Adrenal gland (tissue), 12 donors: ENCODE measurements around the gene BSN. TPM values are rescaled to one million over a fixed set of nuclear protein-coding genes. Genes with fewer than 3 reads are reported as not detected.

ENCODE experiments used
- DNase-seq, 7 donors: peaks; one replicate each; pipeline ENCODE4 v3.0.0-alpha.2; 2019 to 2020
- H3K27ac ChIP-seq, 5 donors: fragments of 200-600 bp; sonication (generic) in 4 of 5; 1 replicate in 3 of 5; 2 replicates in 2 of 5; pipeline versions ENCODE4 v1.5.1 to v1.8.0; 2016 to 2020; ENCODE audit warnings: mild to moderate bottlenecking in 1 of 5
- H3K27me3 ChIP-seq: fragments of 200-600 bp; 2 replicates; pipeline ENCODE4 v1.8.0; 2021
- H3K36me3 ChIP-seq, 2 donors: fragments of 200-600 bp; replicated peaks in 1 of 2; 1 replicate in 1 of 2; 2 replicates in 1 of 2; pipeline versions ENCODE4 v1.5.1 to v1.8.0; 2018 to 2022
- H3K4me1 ChIP-seq, 2 donors: fragments of 200-600 bp; replicated peaks in 1 of 2; 1 replicate in 1 of 2; 2 replicates in 1 of 2; pipeline versions ENCODE4 v1.5.1 to v1.8.0; 2018 to 2021
- H3K4me3 ChIP-seq, 4 donors: fragments of 200-600 bp; sonication (generic) in 3 of 4; one replicate each; pipeline ENCODE4 v1.5.1; 2016 to 2018
- H3K9me3 ChIP-seq, 3 donors: fragments of 200-600 bp; sonication (generic) in 1 of 3; replicated peaks in 1 of 3; 1 replicate in 2 of 3; 2 replicates in 1 of 3; pipeline versions ENCODE4 v1.5.1 to v1.8.0; 2016 to 2021
- CTCF ChIP-seq, 6 experiments: fragments of 450-650 bp in 4 of 6; fragments of 200-600 bp in 2 of 6; sonication (generic) in 1 of 6; IDR thresholded peaks; 1 replicate in 5 of 6; 2 replicates in 1 of 6; pipeline versions ENCODE4 v1.5.1 to v1.8.0; 2016 to 2021; ENCODE audit warnings: antibody characterized with exemption in 6 of 6, mild to moderate bottlenecking in 2 of 6, moderate library complexity in 1 of 6
- POLR2A ChIP-seq, 2 donors: fragments of 450-650 bp; IDR thresholded peaks; one replicate each; pipeline ENCODE4 v1.6.1; 2017; ENCODE audit warnings: antibody characterized with exemption in 2 of 2, mild to moderate bottlenecking in 2 of 2, moderate library complexity in 1 of 2
- WGBS, 4 donors: extraction: QIAGEN DNeasy Blood & Tissue Kit in 2 of 4; methylation state at CpG; one replicate each; pipeline versions ENCODE4 v1.1.5 to v1.1.7; 2013 to 2017; 5-methylcytosine and 5-hydroxymethylcytosine counted together
- intact Hi-C, 2 donors: fragments of 100-400 bp; cut with DNase I; formaldehyde crosslinking; loops; one replicate each; pipeline versions ENCODE4 v1.14.1 to v1.15.0; 2022 to 2023
- polyA plus RNA-seq, 3 donors: library from polyadenylated mRNA; stranded (reverse); fragments of 200-250 nt in 2 of 3; fragments of 350-450 nt in 1 of 3; fragmentation: Illumina TruSeq in 1 of 3; extraction: RNeasy Lipid Tissue Mini Kit (QIAGEN cat#74804) in 1 of 3; gene quantifications; one replicate each; pipeline ENCODE4 v1.2.3, GENCODE V29; 2013 to 2014
- total RNA-seq, 9 donors: library from RNA; depleted of rRNA in 4 of 9; stranded (reverse); fragments of >200 nt in 4 of 9; fragments of 120-200 nt in 1 of 9; fragmentation: NEBNext Ultra II Directional in 1 of 9; extraction: Animal tissue kit (Norgen Biotek cat#: 25700) in 1 of 9; gene quantifications; one replicate each; pipeline versions ENCODE4 v1.1.0 to v1.2.4, GENCODE V29; 2013 to 2023
- donor health status: healthy with polysubstance abuse.
- donor health status: Bipolar disorder and iron deficiency.
- donor health status: DM: yes; HTN: yes; CAD: no.
- donor health status: DM: no; HTN: no; CAD: no.
- donor health status: DM: no; HTN: no; CAD: no.
- donor health status: DM: yes; HTN: yes; CAD: no.

Gene BSN
- total and polyA plus RNA-seq, 12 donors = 0.27 to 4.6 (median 1.5) TPM

- intact Hi-C loops = no loop called here
- Histone ChIP-seq H3K36me3 (no peaks in the 10 kb centered on the region), H3K9me3 (no peaks in the 10 kb centered on the region), H3K27ac (no peak overlapping the region), H3K4me3 (no peak overlapping the region), H3K27me3 (no peaks in the 10 kb centered on the region), H3K4me1 (peaks cover 0 to 14% of the 10 kb centered on the region in 2 donors)
- WGBS, 4 donors = 90 to 99% (median 96%) methylated on average over 4 to 5 of the region's 5 CpGs
- TF ChIP-seq CTCF (IDR thresholded peaks at IDR 0.05) (no peak), POLR2A (IDR thresholded peaks at IDR 0.05) (no peak)
- DNase-seq = no peak
These were observed 35.8 kb upstream of the BSN start for GRCh38 chr3:49518441-49518840.

- no peaks in the 10 kb centered on the region for H3K9me3 ChIP-seq
- intact Hi-C loops = no loop called here
- peaks cover 0 to 22% of the 10 kb centered on the region in 2 donors for H3K4me1 ChIP-seq
- no peak for DNase-seq
- TF ChIP-seq POLR2A (IDR thresholded peaks at IDR 0.05) (no peak), CTCF (IDR thresholded peaks at IDR 0.05) (no peak)
- H3K27ac ChIP-seq = no peak overlapping the region
- H3K36me3 ChIP-seq = no peaks in the 10 kb centered on the region
- 84 to 94% (median 89%) methylated on average over 6 of the region's 6 CpGs for WGBS, 4 donors
- H3K27me3 ChIP-seq = no peaks in the 10 kb centered on the region
- H3K4me3 ChIP-seq = no peak overlapping the region
These were observed 35.0 kb upstream of the BSN start for GRCh38 chr3:49519296-49519695.

DNA sequence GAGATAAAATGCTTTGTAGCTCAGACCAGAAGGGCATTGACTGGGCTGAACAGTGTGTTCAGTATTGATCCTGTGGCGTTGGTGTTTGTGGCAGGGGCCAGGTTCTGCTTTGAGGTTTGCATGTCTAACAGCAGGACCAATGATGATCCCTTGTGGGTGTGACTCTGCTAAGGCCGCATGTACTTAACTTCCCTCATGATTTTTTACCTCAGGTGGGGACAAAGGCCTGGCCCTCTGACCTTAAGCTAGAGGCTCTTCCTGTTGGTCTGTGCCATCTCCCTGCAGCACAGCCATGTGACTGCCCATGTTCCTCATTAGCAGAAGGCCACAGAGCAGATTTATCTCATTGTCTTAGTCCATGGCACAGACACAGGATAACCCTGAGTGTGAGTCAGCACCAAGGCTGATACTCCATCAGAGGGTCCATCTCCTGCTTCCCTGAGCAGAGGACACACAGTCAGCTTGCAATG lies 34.3 kb upstream of the BSN start:
- Histone ChIP-seq H3K4me3 (no peak overlapping the region), H3K27ac (peak overlapping the region in 2 of 5 donors; percentile 30 to 66), H3K27me3 (no peaks in the 10 kb centered on the region), H3K9me3 (no peaks in the 10 kb centered on the region), H3K36me3 (no peaks in the 10 kb centered on the region), H3K4me1 (peaks cover 0 to 23% of the 10 kb centered on the region in 2 donors)
- 59 to 75% (median 70%) methylated on average over 2 of the region's 2 CpGs for WGBS, 4 donors
- no peak for TF ChIP-seq POLR2A (IDR thresholded peaks at IDR 0.05)
- no peak for TF ChIP-seq CTCF (IDR thresholded peaks at IDR 0.05)
- intact Hi-C loops = no loop called here
- DNase-seq = peak in 4 of 7 donors; percentile 28 to 60 (median 46)

DNA sequence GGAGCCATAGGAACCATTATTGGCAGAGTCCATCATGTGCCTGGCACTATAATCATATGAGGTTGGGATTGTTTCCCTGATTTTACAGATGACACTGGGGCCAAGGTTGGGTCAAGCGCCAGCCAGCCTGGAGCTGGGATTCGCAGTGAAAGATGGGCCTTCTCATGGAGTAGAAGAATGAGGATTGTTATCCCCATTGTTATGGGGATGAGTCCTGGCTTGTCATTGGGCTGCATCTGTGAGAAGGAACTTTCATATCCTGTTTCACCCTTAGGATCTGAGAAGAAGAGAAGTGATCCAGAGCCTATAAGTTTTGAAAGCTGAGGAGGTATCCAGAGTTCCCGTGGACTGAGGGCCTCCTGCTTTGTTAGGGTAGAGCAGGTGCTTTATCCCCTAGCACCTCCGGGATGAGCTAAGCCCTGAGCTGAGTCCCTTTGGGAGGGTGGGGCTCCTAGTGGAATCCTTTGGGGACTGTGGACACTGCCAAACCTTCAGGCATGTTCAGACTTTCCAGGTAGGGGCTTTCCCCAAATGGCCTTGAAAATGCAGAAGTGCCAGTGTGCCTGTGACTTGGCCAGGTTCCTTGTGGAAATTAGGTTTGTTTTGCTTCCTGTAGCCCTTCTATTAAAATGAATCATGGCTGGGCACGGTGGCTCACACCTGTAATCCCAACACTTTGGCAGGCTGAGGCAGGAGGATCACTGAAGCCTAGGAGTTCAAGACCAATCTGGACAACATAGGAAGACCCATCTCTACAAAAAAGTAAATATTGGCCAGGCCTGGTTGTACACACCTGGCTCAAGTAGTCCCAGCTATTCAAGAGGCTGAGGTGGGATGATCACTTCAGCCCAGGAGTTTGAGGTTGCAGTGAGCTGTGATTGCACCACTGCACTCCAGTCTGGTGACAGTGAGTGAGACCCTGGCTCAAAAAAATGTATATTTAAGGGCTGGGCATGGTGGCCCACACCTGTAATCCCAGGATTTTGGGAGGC lies 30.2 kb upstream of the BSN start:
- TF ChIP-seq POLR2A (IDR thresholded peaks at IDR 0.05) (no peak), CTCF (IDR thresholded peaks at IDR 0.05) (no peak)
- H3K27ac ChIP-seq = no peak overlapping the region
- H3K4me1 ChIP-seq = peaks cover 0 to 23% of the 10 kb centered on the region in 2 donors
- no peaks in the 10 kb centered on the region for H3K9me3 ChIP-seq
- 63 to 81% (median 77%) methylated on average over 4 to 5 of the region's 5 CpGs for WGBS, 4 donors
- intact Hi-C loops = no loop called here
- H3K36me3 ChIP-seq = no peaks in the 10 kb centered on the region
- no peak for DNase-seq
- no peaks in the 10 kb centered on the region for H3K27me3 ChIP-seq
- no peak overlapping the region for H3K4me3 ChIP-seq
